HEK293 (cell line): ENCODE results near the gene SEMA7A.

ENCODE experiments used
- ZIC2 ChIP-seq: fragments of 450-650 bp; formaldehyde crosslinking; IDR thresholded peaks from 2 replicates; pipeline ENCODE4 v1.5.1; 2016; ENCODE audit warnings: missing biosample characterization, missing genetic modification characterization
- ZNF350 ChIP-seq: fragments of 450-650 bp; formaldehyde crosslinking; IDR thresholded peaks from 2 replicates; pipeline ENCODE4 v1.5.0; 2017; ENCODE audit warnings: missing biosample characterization, mild to moderate bottlenecking, missing genetic modification characterization
- ZNF391 ChIP-seq: fragments of 450-650 bp; formaldehyde crosslinking; IDR thresholded peaks from 2 replicates; pipeline ENCODE4 v1.5.1; 2016; ENCODE audit warnings: low read depth, missing biosample characterization, missing genetic modification characterization, borderline replicate concordance
- ZNF558 ChIP-seq: fragments of 450-650 bp; formaldehyde crosslinking; IDR thresholded peaks from 2 replicates; pipeline ENCODE4 v1.5.1; 2016; ENCODE audit warnings: missing biosample characterization, missing genetic modification characterization
- ZNF626 ChIP-seq: fragments of 450-650 bp; sonication (Bioruptor Pico); formaldehyde crosslinking; IDR thresholded peaks from 2 replicates; pipeline ENCODE4 v1.5.1; 2018; ENCODE audit warnings: missing biosample characterization, missing genetic modification characterization, inconsistent platforms
- ZNF629 ChIP-seq: fragments of 450-650 bp; formaldehyde crosslinking; IDR thresholded peaks from 2 replicates; pipeline ENCODE4 v1.5.1; 2017; ENCODE audit warnings: missing biosample characterization, missing genetic modification characterization
- ZNF658 ChIP-seq: fragments of 450-650 bp; formaldehyde crosslinking; IDR thresholded peaks from 2 replicates; pipeline ENCODE4; 2016; ENCODE audit warnings: missing biosample characterization, missing genetic modification characterization
- TF ChIP-seq, protein P1 (sequence below): fragments of 450-650 bp; formaldehyde crosslinking; IDR thresholded peaks from 2 replicates; pipeline ENCODE4 v1.5.1; 2016; ENCODE audit warnings: missing biosample characterization, missing genetic modification characterization
- TF ChIP-seq, protein P2 (sequence below): fragments of 450-650 bp; formaldehyde crosslinking; IDR thresholded peaks from 2 replicates; pipeline ENCODE4 v1.5.1; 2016; ENCODE audit warnings: missing biosample characterization, missing genetic modification characterization
- TF ChIP-seq, protein P3 (sequence below): fragments of 450-650 bp; formaldehyde crosslinking; IDR thresholded peaks from 2 replicates; pipeline ENCODE4 v1.5.1; 2016; ENCODE audit warnings: missing biosample characterization, missing genetic modification characterization
- TF ChIP-seq, protein P4 (sequence below): fragments of 450-650 bp; formaldehyde crosslinking; IDR thresholded peaks from 2 replicates; pipeline ENCODE4 v1.5.1; 2016; ENCODE audit warnings: missing biosample characterization, missing genetic modification characterization
- TF ChIP-seq, protein P5 (sequence below): fragments of 450-650 bp; formaldehyde crosslinking; IDR thresholded peaks from 2 replicates; pipeline ENCODE4 v1.5.1; 2017; ENCODE audit warnings: missing biosample characterization, missing genetic modification characterization
- TF ChIP-seq, protein P6 (sequence below): fragments of 450-650 bp; formaldehyde crosslinking; IDR thresholded peaks from 2 replicates; pipeline ENCODE4 v1.5.1; 2016; ENCODE audit warnings: missing biosample characterization, missing genetic modification characterization
- TF ChIP-seq, protein P7 (sequence below): fragments of 450-650 bp; formaldehyde crosslinking; IDR thresholded peaks from 2 replicates; pipeline ENCODE4 v1.5.1; 2017; ENCODE audit warnings: missing biosample characterization, missing genetic modification characterization
- TF ChIP-seq, protein P8 (sequence below): fragments of 450-650 bp; formaldehyde crosslinking; conservative IDR thresholded peaks from 2 replicates; pipeline ENCODE4 v1.5.1; 2016; ENCODE audit warnings: low read depth, missing biosample characterization, missing genetic modification characterization
- TF ChIP-seq, protein P9 (sequence below): fragments of 450-650 bp; formaldehyde crosslinking; IDR thresholded peaks from 2 replicates; pipeline ENCODE4 v1.5.1; 2016; ENCODE audit warnings: missing biosample characterization, missing genetic modification characterization, low read depth

SEMA7A gene

DNA sequence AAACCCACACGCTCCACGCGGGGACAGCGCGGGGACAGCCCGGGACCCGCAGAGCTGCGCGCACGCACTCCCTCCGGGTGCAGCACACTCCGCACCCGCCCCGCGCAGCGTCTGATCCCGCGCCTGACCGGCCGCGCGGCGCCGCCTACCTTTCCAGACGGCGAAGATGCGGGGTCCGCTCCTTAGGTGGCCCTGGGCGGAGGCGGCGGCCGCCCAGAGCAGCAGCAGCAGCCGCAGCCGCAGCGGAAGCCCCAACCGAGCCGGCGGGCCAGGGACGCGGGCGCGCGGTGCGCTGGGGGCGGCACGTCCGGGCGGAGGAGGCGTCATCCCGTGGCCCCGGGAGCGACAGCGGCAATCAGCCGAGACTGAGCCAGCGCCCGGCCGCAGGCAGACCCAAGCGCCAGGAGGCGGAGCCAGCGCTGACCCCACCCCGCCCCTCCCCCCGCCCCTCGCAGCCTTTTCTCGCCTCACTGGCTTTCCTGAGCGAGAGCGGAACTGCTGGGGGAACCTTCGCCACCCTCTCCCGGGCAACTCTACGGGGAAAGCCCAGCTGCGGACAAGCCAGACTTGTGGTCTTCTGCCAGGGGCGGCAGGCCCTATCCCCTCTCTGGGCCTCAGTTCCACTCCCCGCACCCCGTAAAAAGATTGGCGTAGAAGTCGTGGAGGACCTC, at the start of gene SEMA7A (continued):
- TF ChIP-seq, protein P1, sequence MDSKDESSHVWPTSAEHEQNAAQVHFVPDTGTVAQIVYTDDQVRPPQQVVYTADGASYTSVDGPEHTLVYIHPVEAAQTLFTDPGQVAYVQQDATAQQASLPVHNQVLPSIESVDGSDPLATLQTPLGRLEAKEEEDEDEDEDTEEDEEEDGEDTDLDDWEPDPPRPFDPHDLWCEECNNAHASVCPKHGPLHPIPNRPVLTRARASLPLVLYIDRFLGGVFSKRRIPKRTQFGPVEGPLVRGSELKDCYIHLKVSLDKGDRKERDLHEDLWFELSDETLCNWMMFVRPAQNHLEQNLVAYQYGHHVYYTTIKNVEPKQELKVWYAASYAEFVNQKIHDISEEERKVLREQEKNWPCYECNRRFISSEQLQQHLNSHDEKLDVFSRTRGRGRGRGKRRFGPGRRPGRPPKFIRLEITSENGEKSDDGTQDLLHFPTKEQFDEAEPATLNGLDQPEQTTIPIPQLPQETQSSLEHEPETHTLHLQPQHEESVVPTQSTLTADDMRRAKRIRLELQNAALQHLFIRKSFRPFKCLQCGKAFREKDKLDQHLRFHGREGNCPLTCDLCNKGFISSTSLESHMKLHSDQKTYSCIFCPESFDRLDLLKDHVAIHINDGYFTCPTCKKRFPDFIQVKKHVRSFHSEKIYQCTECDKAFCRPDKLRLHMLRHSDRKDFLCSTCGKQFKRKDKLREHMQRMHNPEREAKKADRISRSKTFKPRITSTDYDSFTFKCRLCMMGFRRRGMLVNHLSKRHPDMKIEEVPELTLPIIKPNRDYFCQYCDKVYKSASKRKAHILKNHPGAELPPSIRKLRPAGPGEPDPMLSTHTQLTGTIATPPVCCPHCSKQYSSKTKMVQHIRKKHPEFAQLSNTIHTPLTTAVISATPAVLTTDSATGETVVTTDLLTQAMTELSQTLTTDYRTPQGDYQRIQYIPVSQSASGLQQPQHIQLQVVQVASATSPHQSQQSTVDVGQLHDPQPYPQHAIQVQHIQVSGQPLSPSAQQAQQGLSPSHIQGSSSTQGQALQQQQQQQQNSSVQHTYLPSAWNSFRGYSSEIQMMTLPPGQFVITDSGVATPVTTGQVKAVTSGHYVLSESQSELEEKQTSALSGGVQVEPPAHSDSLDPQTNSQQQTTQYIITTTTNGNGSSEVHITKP (tag by site-specific recombination), result no peak
- TF ChIP-seq, protein P2, sequence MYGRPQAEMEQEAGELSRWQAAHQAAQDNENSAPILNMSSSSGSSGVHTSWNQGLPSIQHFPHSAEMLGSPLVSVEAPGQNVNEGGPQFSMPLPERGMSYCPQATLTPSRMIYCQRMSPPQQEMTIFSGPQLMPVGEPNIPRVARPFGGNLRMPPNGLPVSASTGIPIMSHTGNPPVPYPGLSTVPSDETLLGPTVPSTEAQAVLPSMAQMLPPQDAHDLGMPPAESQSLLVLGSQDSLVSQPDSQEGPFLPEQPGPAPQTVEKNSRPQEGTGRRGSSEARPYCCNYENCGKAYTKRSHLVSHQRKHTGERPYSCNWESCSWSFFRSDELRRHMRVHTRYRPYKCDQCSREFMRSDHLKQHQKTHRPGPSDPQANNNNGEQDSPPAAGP (tag by site-specific recombination), result no peak
- TF ChIP-seq, protein P3, sequence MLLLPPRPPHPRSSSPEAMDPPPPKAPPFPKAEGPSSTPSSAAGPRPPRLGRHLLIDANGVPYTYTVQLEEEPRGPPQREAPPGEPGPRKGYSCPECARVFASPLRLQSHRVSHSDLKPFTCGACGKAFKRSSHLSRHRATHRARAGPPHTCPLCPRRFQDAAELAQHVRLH (tag by site-specific recombination), result no peak
- TF ChIP-seq ZNF626 (tag by site-specific recombination) (no peak), ZNF558 (no peak), ZNF391 (no peak), ZNF658 (tag by site-specific recombination) (no peak), ZIC2 (tag by site-specific recombination) (peak; percentile 70), ZNF629 (tag by site-specific recombination) (0 out of 2 replicates have a peak, but pooled peaks have one; percentile 22), ZNF350 (tag by site-specific recombination) (no peak)
- TF ChIP-seq, protein P4, sequence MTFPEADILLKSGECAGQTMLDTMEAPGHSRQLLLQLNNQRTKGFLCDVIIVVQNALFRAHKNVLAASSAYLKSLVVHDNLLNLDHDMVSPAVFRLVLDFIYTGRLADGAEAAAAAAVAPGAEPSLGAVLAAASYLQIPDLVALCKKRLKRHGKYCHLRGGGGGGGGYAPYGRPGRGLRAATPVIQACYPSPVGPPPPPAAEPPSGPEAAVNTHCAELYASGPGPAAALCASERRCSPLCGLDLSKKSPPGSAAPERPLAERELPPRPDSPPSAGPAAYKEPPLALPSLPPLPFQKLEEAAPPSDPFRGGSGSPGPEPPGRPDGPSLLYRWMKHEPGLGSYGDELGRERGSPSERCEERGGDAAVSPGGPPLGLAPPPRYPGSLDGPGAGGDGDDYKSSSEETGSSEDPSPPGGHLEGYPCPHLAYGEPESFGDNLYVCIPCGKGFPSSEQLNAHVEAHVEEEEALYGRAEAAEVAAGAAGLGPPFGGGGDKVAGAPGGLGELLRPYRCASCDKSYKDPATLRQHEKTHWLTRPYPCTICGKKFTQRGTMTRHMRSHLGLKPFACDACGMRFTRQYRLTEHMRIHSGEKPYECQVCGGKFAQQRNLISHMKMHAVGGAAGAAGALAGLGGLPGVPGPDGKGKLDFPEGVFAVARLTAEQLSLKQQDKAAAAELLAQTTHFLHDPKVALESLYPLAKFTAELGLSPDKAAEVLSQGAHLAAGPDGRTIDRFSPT, result peak; percentile 12; the same call in 1 of the 2 replicates
- TF ChIP-seq, protein P5, sequence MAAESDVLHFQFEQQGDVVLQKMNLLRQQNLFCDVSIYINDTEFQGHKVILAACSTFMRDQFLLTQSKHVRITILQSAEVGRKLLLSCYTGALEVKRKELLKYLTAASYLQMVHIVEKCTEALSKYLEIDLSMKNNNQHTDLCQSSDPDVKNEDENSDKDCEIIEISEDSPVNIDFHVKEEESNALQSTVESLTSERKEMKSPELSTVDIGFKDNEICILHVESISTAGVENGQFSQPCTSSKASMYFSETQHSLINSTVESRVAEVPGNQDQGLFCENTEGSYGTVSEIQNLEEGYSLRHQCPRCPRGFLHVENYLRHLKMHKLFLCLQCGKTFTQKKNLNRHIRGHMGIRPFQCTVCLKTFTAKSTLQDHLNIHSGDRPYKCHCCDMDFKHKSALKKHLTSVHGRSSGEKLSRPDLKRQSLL (tag by site-specific recombination), result no peak; the same call in 1 of the 2 replicates
- TF ChIP-seq, protein P6, sequence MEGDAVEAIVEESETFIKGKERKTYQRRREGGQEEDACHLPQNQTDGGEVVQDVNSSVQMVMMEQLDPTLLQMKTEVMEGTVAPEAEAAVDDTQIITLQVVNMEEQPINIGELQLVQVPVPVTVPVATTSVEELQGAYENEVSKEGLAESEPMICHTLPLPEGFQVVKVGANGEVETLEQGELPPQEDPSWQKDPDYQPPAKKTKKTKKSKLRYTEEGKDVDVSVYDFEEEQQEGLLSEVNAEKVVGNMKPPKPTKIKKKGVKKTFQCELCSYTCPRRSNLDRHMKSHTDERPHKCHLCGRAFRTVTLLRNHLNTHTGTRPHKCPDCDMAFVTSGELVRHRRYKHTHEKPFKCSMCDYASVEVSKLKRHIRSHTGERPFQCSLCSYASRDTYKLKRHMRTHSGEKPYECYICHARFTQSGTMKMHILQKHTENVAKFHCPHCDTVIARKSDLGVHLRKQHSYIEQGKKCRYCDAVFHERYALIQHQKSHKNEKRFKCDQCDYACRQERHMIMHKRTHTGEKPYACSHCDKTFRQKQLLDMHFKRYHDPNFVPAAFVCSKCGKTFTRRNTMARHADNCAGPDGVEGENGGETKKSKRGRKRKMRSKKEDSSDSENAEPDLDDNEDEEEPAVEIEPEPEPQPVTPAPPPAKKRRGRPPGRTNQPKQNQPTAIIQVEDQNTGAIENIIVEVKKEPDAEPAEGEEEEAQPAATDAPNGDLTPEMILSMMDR (tag by site-specific recombination), result no peak; the same call in 1 of the 2 replicates
- TF ChIP-seq, protein P7, sequence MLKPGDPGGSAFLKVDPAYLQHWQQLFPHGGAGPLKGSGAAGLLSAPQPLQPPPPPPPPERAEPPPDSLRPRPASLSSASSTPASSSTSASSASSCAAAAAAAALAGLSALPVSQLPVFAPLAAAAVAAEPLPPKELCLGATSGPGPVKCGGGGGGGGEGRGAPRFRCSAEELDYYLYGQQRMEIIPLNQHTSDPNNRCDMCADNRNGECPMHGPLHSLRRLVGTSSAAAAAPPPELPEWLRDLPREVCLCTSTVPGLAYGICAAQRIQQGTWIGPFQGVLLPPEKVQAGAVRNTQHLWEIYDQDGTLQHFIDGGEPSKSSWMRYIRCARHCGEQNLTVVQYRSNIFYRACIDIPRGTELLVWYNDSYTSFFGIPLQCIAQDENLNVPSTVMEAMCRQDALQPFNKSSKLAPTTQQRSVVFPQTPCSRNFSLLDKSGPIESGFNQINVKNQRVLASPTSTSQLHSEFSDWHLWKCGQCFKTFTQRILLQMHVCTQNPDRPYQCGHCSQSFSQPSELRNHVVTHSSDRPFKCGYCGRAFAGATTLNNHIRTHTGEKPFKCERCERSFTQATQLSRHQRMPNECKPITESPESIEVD (tag by site-specific recombination), result no peak
- TF ChIP-seq, protein P8, sequence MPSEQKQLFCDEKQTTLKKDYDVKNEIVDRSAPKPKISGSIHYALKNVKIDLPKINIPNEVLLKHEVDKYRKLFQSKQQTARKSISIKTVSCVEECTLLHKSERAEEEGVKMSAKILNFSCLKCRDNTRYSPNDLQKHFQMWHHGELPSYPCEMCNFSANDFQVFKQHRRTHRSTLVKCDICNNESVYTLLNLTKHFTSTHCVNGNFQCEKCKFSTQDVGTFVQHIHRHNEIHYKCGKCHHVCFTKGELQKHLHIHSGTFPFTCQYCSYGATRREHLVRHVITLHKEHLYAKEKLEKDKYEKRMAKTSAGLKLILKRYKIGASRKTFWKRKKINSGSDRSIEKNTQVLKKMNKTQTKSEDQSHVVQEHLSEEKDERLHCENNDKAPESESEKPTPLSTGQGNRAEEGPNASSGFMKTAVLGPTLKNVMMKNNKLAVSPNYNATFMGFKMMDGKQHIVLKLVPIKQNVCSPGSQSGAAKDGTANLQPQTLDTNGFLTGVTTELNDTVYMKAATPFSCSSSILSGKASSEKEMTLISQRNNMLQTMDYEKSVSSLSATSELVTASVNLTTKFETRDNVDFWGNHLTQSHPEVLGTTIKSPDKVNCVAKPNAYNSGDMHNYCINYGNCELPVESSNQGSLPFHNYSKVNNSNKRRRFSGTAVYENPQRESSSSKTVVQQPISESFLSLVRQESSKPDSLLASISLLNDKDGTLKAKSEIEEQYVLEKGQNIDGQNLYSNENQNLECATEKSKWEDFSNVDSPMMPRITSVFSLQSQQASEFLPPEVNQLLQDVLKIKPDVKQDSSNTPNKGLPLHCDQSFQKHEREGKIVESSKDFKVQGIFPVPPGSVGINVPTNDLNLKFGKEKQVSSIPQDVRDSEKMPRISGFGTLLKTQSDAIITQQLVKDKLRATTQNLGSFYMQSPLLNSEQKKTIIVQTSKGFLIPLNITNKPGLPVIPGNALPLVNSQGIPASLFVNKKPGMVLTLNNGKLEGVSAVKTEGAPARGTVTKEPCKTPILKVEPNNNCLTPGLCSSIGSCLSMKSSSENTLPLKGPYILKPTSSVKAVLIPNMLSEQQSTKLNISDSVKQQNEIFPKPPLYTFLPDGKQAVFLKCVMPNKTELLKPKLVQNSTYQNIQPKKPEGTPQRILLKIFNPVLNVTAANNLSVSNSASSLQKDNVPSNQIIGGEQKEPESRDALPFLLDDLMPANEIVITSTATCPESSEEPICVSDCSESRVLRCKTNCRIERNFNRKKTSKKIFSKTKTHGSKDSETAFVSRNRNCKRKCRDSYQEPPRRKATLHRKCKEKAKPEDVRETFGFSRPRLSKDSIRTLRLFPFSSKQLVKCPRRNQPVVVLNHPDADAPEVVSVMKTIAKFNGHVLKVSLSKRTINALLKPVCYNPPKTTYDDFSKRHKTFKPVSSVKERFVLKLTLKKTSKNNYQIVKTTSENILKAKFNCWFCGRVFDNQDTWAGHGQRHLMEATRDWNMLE (tag by site-specific recombination), result no peak
- TF ChIP-seq, protein P9, sequence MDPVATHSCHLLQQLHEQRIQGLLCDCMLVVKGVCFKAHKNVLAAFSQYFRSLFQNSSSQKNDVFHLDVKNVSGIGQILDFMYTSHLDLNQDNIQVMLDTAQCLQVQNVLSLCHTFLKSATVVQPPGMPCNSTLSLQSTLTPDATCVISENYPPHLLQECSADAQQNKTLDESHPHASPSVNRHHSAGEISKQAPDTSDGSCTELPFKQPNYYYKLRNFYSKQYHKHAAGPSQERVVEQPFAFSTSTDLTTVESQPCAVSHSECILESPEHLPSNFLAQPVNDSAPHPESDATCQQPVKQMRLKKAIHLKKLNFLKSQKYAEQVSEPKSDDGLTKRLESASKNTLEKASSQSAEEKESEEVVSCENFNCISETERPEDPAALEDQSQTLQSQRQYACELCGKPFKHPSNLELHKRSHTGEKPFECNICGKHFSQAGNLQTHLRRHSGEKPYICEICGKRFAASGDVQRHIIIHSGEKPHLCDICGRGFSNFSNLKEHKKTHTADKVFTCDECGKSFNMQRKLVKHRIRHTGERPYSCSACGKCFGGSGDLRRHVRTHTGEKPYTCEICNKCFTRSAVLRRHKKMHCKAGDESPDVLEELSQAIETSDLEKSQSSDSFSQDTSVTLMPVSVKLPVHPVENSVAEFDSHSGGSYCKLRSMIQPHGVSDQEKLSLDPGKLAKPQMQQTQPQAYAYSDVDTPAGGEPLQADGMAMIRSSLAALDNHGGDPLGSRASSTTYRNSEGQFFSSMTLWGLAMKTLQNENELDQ, result no peak
